GM18505 (cell line): ENCODE data around the gene APOC4.

ENCODE experiments used
- ATAC-seq: cut with Tn5 transposase; IDR thresholded peaks from one replicate; pipeline ENCODE4 v1.9.1; 2021; ENCODE audit not compliant: unreplicated experiment
- POLR2A ChIP-seq: IDR thresholded peaks from 4 replicates; pipeline ENCODE4 v1.6.1; 2011; ENCODE audit warnings: borderline replicate concordance; ENCODE audit not compliant: insufficient read depth, insufficient read length; ENCODE audit errors: extremely low read depth

Gene APOC4

DNA sequence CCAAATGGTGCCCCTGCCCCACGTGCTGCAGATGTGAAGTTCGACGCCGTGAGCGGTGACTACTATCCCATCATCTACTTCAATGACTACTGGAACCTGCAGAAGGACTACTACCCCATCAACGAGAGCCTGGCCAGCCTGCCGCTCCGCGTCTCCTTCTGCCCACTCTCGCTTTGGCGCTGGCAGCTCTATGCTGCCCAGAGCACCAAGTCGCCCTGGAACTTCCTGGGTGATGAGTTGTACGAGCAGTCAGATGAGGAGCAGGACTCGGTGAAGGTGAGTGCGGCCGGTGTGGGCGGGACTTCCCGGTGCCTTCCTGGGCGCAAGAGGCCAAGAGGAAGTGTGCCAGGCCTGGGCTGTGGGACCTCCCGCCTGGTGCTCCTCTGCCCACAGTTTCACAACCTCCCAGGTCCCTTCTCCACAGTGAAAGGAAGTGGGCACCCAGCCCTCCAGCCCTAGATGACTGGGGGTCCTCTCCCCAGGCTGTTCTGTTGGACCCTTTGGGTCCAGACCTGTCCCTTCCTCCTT is 45.2 kb downstream of the APOC4 start:
- no peak for ATAC-seq
- no peak for TF ChIP-seq POLR2A

DNA sequence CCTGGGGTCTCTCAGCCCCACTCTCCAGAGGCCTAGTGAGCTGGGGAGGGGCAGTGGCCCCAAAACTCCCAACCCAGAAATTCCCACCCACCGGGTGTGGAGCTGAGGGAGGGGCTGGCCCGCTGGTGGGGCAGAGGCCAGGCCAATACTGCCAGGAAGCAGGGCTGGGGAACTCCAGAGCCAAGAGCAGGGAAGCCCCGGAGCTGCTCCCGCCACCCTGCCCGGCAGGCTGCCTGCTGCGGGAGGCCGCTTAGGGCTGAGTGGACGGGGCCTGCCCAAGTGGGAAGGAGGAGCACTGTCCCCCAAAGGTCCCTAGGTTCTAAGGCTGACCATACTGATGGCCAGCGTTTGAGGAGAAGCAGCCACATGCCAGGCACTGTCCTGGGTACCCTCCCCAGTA is 46.2 kb downstream of the APOC4 start:
- TF ChIP-seq POLR2A = no peak
- no peak for ATAC-seq

DNA sequence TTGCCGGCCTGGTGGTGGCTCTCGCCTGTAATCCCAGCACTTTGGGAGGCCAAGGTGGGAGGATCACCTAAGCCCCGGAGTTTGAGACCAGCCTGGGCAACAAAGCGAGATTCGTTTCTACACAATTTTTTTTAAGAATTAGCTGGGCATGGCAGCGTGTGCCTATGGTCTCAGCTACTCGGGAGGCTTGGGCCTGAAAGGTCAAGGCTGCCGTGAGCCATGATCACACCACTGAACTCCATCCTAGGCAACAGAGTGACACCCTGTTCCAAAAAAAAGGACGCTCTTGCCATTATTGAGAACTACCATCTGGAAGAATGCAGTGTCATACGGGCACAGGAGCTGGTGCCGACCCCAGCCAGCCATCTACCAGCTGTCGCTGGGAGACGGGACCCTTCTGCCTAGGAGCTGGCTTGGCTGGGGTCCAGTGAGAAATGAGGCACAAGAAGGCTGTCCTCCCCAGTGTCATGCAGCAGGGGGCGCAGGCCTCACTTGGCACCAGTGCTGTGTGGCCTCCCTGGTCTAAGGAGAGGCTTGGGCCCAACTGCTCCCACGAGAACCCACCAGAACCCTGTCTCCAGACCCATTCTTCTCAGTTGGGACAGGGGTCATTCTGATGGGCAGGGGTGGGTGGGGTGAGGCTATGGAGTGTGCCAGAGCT is 47.0 kb downstream of the APOC4 start:
- no peak for TF ChIP-seq POLR2A

DNA sequence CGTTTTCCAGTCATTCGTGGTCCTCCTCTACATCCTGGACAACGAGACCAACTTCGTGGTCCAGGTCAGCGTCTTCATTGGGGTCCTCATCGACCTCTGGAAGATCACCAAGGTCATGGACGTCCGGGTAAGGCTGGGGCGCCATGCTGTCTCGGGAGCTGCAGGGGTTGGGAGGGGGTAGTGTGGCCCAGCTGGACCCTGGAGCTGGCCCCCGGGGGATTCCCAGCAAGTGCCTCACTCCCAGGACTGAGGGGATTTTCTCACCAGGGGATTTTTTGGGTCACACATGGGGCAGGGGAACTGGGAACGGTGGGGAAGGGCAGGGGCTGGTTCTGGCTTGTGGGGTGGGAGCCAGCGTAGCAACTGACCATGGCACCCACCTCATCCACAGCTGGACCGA is 48.4 kb downstream of the APOC4 start:
- ATAC-seq = no peak
- TF ChIP-seq POLR2A = no peak

More for the DNA sequence above, 47.0 kb downstream of the APOC4 start:
- ATAC-seq = no peak

DNA sequence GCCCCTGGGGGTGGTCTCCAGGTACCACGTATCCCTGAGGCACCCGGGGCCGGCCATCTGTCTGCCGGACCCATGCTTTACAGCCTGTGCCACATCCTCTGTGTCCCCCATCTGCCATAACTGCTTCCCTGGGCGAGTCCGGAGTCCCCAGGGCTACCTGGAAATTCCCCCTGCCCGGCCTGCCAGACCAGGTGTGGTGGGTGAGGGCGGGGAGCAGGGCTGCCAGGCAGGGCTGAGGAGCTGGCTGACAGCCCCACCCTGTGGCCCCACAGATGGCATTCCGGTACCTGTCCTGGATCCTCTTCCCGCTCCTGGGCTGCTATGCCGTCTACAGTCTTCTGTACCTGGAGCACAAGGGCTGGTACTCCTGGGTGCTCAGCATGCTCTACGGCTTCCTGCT is 48.9 kb downstream of the APOC4 start:
- TF ChIP-seq POLR2A = no peak
- no peak for ATAC-seq

DNA sequence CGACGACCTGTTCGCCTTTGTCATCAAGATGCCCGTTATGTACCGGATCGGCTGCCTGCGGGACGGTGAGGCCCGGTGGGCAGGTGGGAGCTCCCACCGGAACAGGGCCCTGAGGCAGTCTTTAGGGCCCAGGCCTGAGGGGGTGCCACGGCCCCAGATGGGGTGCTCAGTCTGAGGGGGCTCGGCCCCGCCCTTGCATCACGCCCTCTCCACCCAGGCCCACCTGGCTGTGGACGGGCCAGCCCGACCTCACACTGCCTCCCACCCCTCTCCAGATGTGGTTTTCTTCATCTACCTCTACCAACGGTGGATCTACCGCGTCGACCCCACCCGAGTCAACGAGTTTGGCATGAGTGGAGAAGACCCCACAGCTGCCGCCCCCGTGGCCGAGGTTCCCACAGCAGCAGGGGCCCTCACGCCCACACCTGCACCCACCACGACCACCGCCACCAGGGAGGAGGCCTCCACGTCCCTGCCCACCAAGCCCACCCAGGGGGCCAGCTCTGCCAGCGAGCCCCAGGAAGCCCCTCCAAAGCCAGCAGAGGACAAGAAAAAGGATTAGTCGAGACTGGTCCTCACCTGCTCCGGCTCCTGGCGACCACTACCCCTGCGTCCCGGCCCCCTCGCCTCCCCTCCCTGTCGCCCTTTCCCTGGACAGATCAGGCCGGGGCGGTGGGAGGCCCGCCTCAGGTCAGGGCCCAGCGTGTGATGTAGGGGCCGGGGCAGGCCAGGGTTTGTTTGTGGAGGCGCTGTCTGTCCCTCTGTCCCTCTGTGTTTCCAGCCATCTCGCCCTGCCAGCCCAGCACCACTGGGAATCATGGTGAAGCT is 50.5 kb downstream of the APOC4 start:
- no peak for TF ChIP-seq POLR2A
- no peak for ATAC-seq

DNA sequence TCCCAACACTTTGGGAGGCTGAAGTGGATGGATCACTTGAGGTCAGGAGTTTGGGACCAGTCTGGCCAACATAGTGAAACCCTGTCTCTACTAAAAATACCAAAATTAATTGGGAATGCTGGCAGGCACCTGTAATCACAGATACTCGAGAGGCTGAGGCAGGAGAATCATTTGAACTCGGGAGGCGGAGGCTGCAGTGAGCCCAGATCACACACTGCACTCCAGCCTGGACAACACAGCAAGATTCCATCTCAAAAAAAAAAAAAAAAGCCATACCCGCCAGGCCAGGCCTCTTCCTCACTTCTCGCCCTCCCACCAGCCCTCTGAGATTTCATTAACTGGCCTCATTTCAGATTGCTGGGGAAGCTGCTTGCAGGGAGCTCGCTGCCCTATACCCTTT is 51.5 kb downstream of the APOC4 start:
- ATAC-seq = no peak
- no peak for TF ChIP-seq POLR2A

DNA sequence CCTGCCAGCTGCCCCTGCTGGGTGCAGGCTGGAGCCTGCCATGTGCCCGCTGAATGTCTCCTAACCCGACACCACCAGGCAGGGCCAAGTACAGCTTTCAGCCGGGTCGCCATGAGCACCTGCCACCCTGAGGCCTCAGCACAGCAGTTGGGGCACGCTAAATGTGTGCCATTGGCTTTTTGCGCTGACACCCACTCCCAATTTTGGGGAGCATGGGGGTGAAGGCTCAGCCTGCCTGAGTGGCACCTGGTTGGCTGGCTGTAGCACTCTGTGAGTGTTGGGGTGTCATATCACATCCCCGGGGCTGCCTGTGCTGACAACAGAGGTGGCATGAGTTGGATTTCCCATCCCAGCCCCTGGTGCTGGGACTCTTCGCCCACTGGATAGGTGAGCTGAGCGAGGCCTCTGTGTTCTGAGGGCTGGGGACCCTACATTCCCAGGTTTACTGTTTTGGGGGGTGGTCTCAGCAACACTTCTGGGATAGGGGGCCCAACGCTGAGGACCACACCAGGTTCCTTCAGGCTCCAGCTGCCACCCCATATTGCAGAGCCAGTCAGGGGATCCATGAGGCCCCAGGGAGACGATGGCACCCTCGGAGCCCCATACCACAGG is 52.0 kb downstream of the APOC4 start:
- TF ChIP-seq POLR2A = no peak
- ATAC-seq = no peak
